ENCODE data around the gene IL12A. TPM values are rescaled to one million over a fixed set of nuclear protein-coding genes. Genes with fewer than 3 reads are reported as not detected.

Gene IL12A
- total RNA-seq (2021; fragmentation: NEBNext Ultra II Directional; extraction: Animal tissue kit (Norgen Biotek cat#: 25700)) (0.41 and 0.82 TPM in 2 replicates), polyA plus RNA-seq (2011; rRNA removed) (0.66 and 0.92 TPM in 2 replicates), polyA minus RNA-seq (2011; rRNA and poly(A)+ RNA removed) (0.15 and 0.16 TPM in 2 replicates)
- polyA plus RNA-seq (2011; cell fraction: cytosol; rRNA removed) = 0.45 TPM
- 1.9 TPM for polyA plus RNA-seq (2011; cell fraction: nucleus; rRNA removed)
- 0.29 to 1.0 TPM (median 0.51 TPM) in 4 replicates for polyA plus RNA-seq (2012, experiment 1 of 2)
- 0.42 TPM for polyA plus RNA-seq (2012, experiment 2 of 2)
- 0.49 TPM for polyA plus RNA-seq (2013, experiment 1 of 2)
- polyA plus RNA-seq (2013, experiment 2 of 2) = 0.48 TPM
- polyA minus RNA-seq (2011; cell fraction: cytosol; rRNA and poly(A)+ RNA removed) = not detected
- 0.90 TPM for polyA minus RNA-seq (2011; cell fraction: nucleus; rRNA and poly(A)+ RNA removed)
- long read RNA-seq, experiment 1 = 0 reads
- long read RNA-seq, experiment 2 = 0 reads

GRCh38 chr3:159988617-159989271, at the start of gene IL12A:
Gene IL12A, plus strand, starts transcription at chr3:159988835.
- H4K8ac ChIP-seq (ENCODE audit: extremely low read depth, insufficient read depth, low read length) = no peak within 1 kb of the TSS; the same call in 1 of the 2 replicates
- ChIA-PET POLR2A (ENCODE audit: partially characterized antibody) (no interaction called here), CTCF (ENCODE audit: partially characterized antibody) (interaction anchor here (0.6 to 13.1 kb wide), 50 partner anchors 7 to 1376 kb away, joined by 3 to 277 read pairs (median 4); no protein-coding TSS in a partner anchor)
- H2BK12ac ChIP-seq (ENCODE audit: low read depth, low read length) = no peak within 1 kb of the TSS
- no peak within 1 kb of the TSS for H3K14ac ChIP-seq (ENCODE audit: insufficient read length)
- H3K9me3 ChIP-seq (ENCODE audit: insufficient read depth in 2 of 2, low read depth in 1 of 2, low read length in 1 of 2) = peaks cover 4 to 7% of the 10 kb centered on the region in 2 experiments; a peak in 1 of 4 replicates
- no peak within 1 kb of the TSS for H3K23ac ChIP-seq (ENCODE audit: insufficient read length)
- H2BK120ac ChIP-seq (replicated peaks; ENCODE audit: low read depth, low read length) = no peak within 1 kb of the TSS
- H3K56ac ChIP-seq (replicated peaks; ENCODE audit: insufficient read length, low read depth, low read length) = no peak within 1 kb of the TSS
- no peaks in the 10 kb centered on the region for H3K79me1 ChIP-seq (ENCODE audit: low read depth, low read length)
- WGBS, 2 experiments (ENCODE audit: extremely low coverage in 1 of 2, insufficient coverage in 1 of 2, insufficient read length in 1 of 2, insufficient replicate concordance in 2 of 2, low coverage in 1 of 2, low lambda C conversion rate in 2 of 2, missing lambda C conversion rate in 1 of 2) = 3% methylated on average over 54 of the region's 54 CpGs; no CpG with 5 or more reads in 1 of the 2 experiments
- no peak within 1 kb of the TSS for H3K27ac ChIP-seq (ENCODE audit: low read depth, low read length)
- peak within 1 kb of the TSS; percentile 62 to 78 for H3K4me2 ChIP-seq (ENCODE audit: insufficient read depth in 1 of 2, low read depth in 2 of 2, low read length in 2 of 2)
- H2AK5ac ChIP-seq (ENCODE audit: low read depth, low read length) = no peak within 1 kb of the TSS
- 0 out of 2 replicates have a peak within 1 kb of the TSS, but pooled peaks have one; percentile 53 for H2BK15ac ChIP-seq (ENCODE audit: low read length)
- no peak for FAIRE-seq
- peak within 1 kb of the TSS in 1 of 4 experiments; percentile 24; a peak in 1 of 7 replicates for H3K9ac ChIP-seq (replicated peaks in 1 of 4; ENCODE audit: extremely low read depth in 1 of 4, low read depth in 3 of 4, low read length in 3 of 4)
- peaks cover 0 to 5% (median under 1%) of the 10 kb centered on the region in 4 experiments for H3K4me1 ChIP-seq (replicated peaks in 1 of 4; ENCODE audit: control insufficient read depth in 3 of 4, insufficient read depth in 4 of 4, low read length in 3 of 4)
- H4K20me1 ChIP-seq (replicated peaks in 1 of 2; ENCODE audit: control insufficient read depth in 1 of 2, insufficient read depth in 2 of 2, low read length in 2 of 2) = no peaks in the 10 kb centered on the region
- H2AFZ ChIP-seq (ENCODE audit: low read length) = peak within 1 kb of the TSS; percentile 89
- no peak within 1 kb of the TSS for H2BK5ac ChIP-seq (ENCODE audit: low read depth, low read length)
- peak within 1 kb of the TSS; percentile 46 to 73 (median 56) for H3K4me3 ChIP-seq (ENCODE audit: extremely low read depth in 1 of 4, insufficient read depth in 2 of 4, low read depth in 3 of 4, low read length in 4 of 4)
- peaks cover 0 to 3% (median 2%) of the 10 kb centered on the region in 4 experiments; a peak in 3 of 7 replicates for H3K27me3 ChIP-seq (replicated peaks in 1 of 4; ENCODE audit: control insufficient read depth in 3 of 4, extremely low read depth in 1 of 4, insufficient read depth in 3 of 4, low read length in 3 of 4)
- H3K4ac ChIP-seq (replicated peaks; ENCODE audit: insufficient read length, low read depth, low read length) = no peak within 1 kb of the TSS
- H3K23me2 ChIP-seq (ENCODE audit: low read depth, low read length) = peaks cover 4% of the 10 kb centered on the region; the same call in 1 of the 2 replicates
- H3K18ac ChIP-seq (ENCODE audit: extremely low read depth, low read length) = peak within 1 kb of the TSS; percentile 24; the same call in 1 of the 2 replicates
- no peak within 1 kb of the TSS for H4K91ac ChIP-seq (replicated peaks; ENCODE audit: insufficient read length, low read length)
- no peaks in the 10 kb centered on the region; a peak in 1 of 8 replicates for H3K36me3 ChIP-seq (ENCODE audit: control insufficient read depth in 2 of 4, insufficient read depth in 4 of 4, low read length in 3 of 4)
- DNase-seq (ENCODE audit: low read depth in 1 of 2, low spot score in 2 of 2) = peak; percentile 57 to 92
- no peak within 1 kb of the TSS for H4K5ac ChIP-seq (ENCODE audit: insufficient read length, low read depth, low read length)
- H2BK20ac ChIP-seq (ENCODE audit: low read length) = no peak within 1 kb of the TSS
- no peaks in the 10 kb centered on the region for H3K79me2 ChIP-seq (ENCODE audit: control insufficient read depth in 1 of 2, insufficient read depth in 2 of 2, low read length in 2 of 2)
- TF ChIP-seq RAD21 (IDR thresholded peaks at IDR 0.05 in 1 of 2, conservative IDR thresholded peaks at IDR 0.05 in 1 of 2; ENCODE audit: low read depth in 2 of 2, low read length in 2 of 2) (peak; percentile 59 to 69), SIN3A (conservative IDR thresholded peaks at IDR 0.05 in 1 of 2, IDR thresholded peaks at IDR 0.05 in 1 of 2; ENCODE audit: low read depth in 1 of 2, low read length in 2 of 2) (0 out of 4 replicates have a peak, but pooled peaks of 1 of the 2 experiments have one; percentile 49), MAFK (IDR thresholded peaks at IDR 0.05; ENCODE audit: low read depth, low read length) (no peak), CBX8 (IDR thresholded peaks at IDR 0.05; ENCODE audit: borderline replicate concordance, low read depth, low read length) (no peak), POLR2A (IDR thresholded peaks at IDR 0.05; ENCODE audit: control extremely low read depth in 1 of 2, low read depth in 2 of 2, low read length in 2 of 2) (no peak), HDAC6 (IDR thresholded peaks at IDR 0.05; ENCODE audit: low read depth, low read length) (no peak), CHD1 (IDR thresholded peaks at IDR 0.05; ENCODE audit: low read depth, low read length) (no peak), NANOG (IDR thresholded peaks at IDR 0.05; ENCODE audit: insufficient read depth, low read depth, low read length, poor library complexity, severe bottlenecking) (no peak), TEAD4 (IDR thresholded peaks at IDR 0.05; ENCODE audit: low read depth, low read length) (no peak)
